Natural killer cell (primary cell): ENCODE results near the gene SLC30A2. TPM values are rescaled to one million over a fixed set of nuclear protein-coding genes. Genes with fewer than 3 reads are reported as not detected.

Experiments
- ATAC-seq, 3 donors: fragments of 150-1000 bp in 2 of 3; fragments of 200-7000 bp in 1 of 3; cut with Tn5 transposase; 1 replicate in 1 of 3; 2 replicates in 2 of 3; pipeline ENCODE4 v1.10.0; 2021; ENCODE audit warnings: mild to moderate bottlenecking in 2 of 3, moderate library complexity in 2 of 3
- DNase-seq, 2 donors: peaks; one replicate each; pipeline versions ENCODE4 v3.0.0 to v3.0.0-alpha.2; 2013 to 2021; ENCODE audit warnings: mixed read lengths in 1 of 2
- H3K27ac ChIP-seq: one replicate; pipeline ENCODE4 v1.5.1; 2013; ENCODE audit warnings: mild to moderate bottlenecking, low read length
- H3K27me3 ChIP-seq: one replicate; pipeline ENCODE4 v1.6.1; 2013; ENCODE audit warnings: low read length; ENCODE audit not compliant: control insufficient read depth, insufficient read depth
- H3K36me3 ChIP-seq: one replicate; pipeline ENCODE4 v1.6.1; 2013; ENCODE audit warnings: low read length; ENCODE audit not compliant: control insufficient read depth, insufficient read depth
- H3K4me1 ChIP-seq: one replicate; pipeline ENCODE4 v1.6.1; 2013; ENCODE audit warnings: low read length; ENCODE audit not compliant: control insufficient read depth, insufficient read depth
- H3K4me3 ChIP-seq: one replicate; pipeline ENCODE4 v1.5.1; 2013; ENCODE audit warnings: low read length
- H3K9me3 ChIP-seq: one replicate; pipeline ENCODE4 v1.6.1; 2013; ENCODE audit warnings: low read length; ENCODE audit not compliant: control insufficient read depth, insufficient read depth
- H3K27ac Mint-ChIP-seq, 2 donors: one replicate each; pipeline ENCODE4 v1.8.0; 2022; ENCODE audit warnings: mild to moderate bottlenecking in 2 of 2, mixed read lengths in 2 of 2, moderate library complexity in 1 of 2
- H3K27me3 Mint-ChIP-seq, 2 donors: one replicate each; pipeline ENCODE4 v1.8.0; 2022; ENCODE audit warnings: low read depth in 2 of 2, mixed read lengths in 2 of 2
- H3K36me3 Mint-ChIP-seq: one replicate; pipeline ENCODE4 v1.8.0; 2022; ENCODE audit warnings: mixed read lengths
- H3K4me1 Mint-ChIP-seq, 2 donors: one replicate each; pipeline ENCODE4 v1.8.0; 2022; ENCODE audit warnings: mixed read lengths in 2 of 2
- H3K4me3 Mint-ChIP-seq: one replicate; pipeline ENCODE4 v1.8.0; 2022; ENCODE audit warnings: mild to moderate bottlenecking, moderate library complexity, mixed read lengths
- H3K9me3 Mint-ChIP-seq, 2 donors: one replicate each; pipeline ENCODE4 v1.8.0; 2022; ENCODE audit warnings: mixed read lengths in 2 of 2
- CTCF ChIP-seq: fragments of 200-600 bp; IDR thresholded peaks from one replicate; pipeline ENCODE4 v1.8.0; 2022; ENCODE audit warnings: antibody characterized with exemption
- WGBS: methylation state at CpG from one replicate; pipeline ENCODE4 v1.1.7; 2013; ENCODE audit warnings: missing lambda C conversion rate; ENCODE audit not compliant: insufficient coverage; 5-methylcytosine and 5-hydroxymethylcytosine counted together
- intact Hi-C: fragments of 100-400 bp; cut with micrococcal nuclease; formaldehyde crosslinking; loops from one replicate; pipeline ENCODE4 v1.14.2; 2022
- total RNA-seq, 4 donors: library from RNA; stranded (reverse); fragments of 120-200 nt in 1 of 4; gene quantifications; one replicate each; pipeline versions ENCODE4 v1.2.3 to v1.2.4, GENCODE V29; 2013 to 2022

The SLC30A2 gene
- total RNA-seq, 3 donors from 2014 or later (not counting 1 experiment from before 2014, with no cell fraction given) = not detected

DNA sequence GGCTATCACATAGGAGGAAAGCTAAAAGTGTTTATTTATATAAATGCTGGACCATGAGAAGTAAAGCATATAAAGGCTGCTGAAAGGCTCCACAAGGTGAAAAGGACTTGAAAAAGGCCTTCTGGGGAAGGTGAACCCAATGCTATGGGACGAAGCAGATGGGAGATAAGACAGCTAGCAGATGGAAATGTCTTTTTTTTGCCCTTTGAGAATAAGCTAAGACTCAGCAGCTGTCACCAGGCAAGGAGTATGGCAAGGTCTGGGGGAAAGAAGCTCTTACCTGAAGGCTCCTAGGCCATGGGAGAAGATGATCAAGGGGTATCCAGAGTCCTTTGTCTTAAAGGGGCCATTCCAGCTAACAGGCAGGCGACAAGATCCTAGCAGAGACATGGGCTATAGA, 58.0 kb downstream of the SLC30A2 start:
- H3K36me3 Mint-ChIP-seq = peaks cover 12% of the 10 kb centered on the region
- H3K9me3 ChIP-seq = no peaks in the 10 kb centered on the region
- H3K27me3 Mint-ChIP-seq = no peaks in the 10 kb centered on the region
- peaks cover 78 to 83% of the 10 kb centered on the region in 2 donors for H3K4me1 Mint-ChIP-seq
- peak overlapping the region; percentile 89 to 98 for H3K27ac Mint-ChIP-seq
- 89% methylated on average over 2 of the region's 2 CpGs for WGBS
- H3K4me1 ChIP-seq = peaks cover 58% of the 10 kb centered on the region
- H3K9me3 Mint-ChIP-seq = no peaks in the 10 kb centered on the region
- H3K4me3 ChIP-seq = no peak overlapping the region
- no peak for TF ChIP-seq CTCF
- ATAC-seq = no peak
- H3K4me3 Mint-ChIP-seq = peak overlapping the region; percentile 97
- intact Hi-C loops = no loop called here
- peaks cover 38% of the 10 kb centered on the region for H3K36me3 ChIP-seq
- no peak for DNase-seq
- no peak overlapping the region for H3K27ac ChIP-seq
- H3K27me3 ChIP-seq = no peaks in the 10 kb centered on the region

Other genes starting within 250 kb of the SLC30A2 start
- 10 to 100 TPM in 2 of 3 donors, 1 to 10 TPM in 1; 9.7 to 16.4 (median 11.1) TPM for gene SELENON, start 245.9 kb downstream of the SLC30A2 start, total RNA-seq
- gene MTFR1L, start 226.2 kb downstream of the SLC30A2 start, total RNA-seq = 10 to 100 TPM; 33.4 to 39.0 (median 39.0) TPM
- under 1 TPM; 0.16 to 0.50 (median 0.20) TPM for gene AUNIP, start 186.7 kb downstream of the SLC30A2 start, total RNA-seq
- gene PAQR7, start 170.4 kb downstream of the SLC30A2 start, total RNA-seq = 1 to 10 TPM; 2.9 to 3.6 (median 3.0) TPM
- 10 to 100 TPM; 26.6 to 41.0 (median 35.2) TPM for gene STMN1, start 139.7 kb downstream of the SLC30A2 start, total RNA-seq
- 10 to 100 TPM; 39.0 to 95.1 (median 68.6) TPM for gene PAFAH2, start 48.1 kb downstream of the SLC30A2 start, total RNA-seq
- gene EXTL1, start 24.3 kb downstream of the SLC30A2 start, total RNA-seq = not detected
- not detected for gene TRIM63, start 21.5 kb upstream of the SLC30A2 start, total RNA-seq
- gene PDIK1L, start 65.7 kb upstream of the SLC30A2 start, total RNA-seq = 1 to 10 TPM; 3.1 to 8.2 (median 8.1) TPM
- not detected for gene FAM110D, start 113.0 kb upstream of the SLC30A2 start, total RNA-seq
- not detected for gene C1orf232, start 122.8 kb upstream of the SLC30A2 start, total RNA-seq
- gene ZNF593, start 123.8 kb upstream of the SLC30A2 start, total RNA-seq = 10 to 100 TPM in 2 of 3 donors, 1 to 10 TPM in 1; 8.6 to 17.8 (median 15.6) TPM
- not detected for gene ZNF593OS, start 125.7 kb upstream of the SLC30A2 start, total RNA-seq
- gene CNKSR1, start 131.4 kb upstream of the SLC30A2 start, total RNA-seq = 1 to 10 TPM in 2 of 3 donors, under 1 TPM in 1; 0.89 to 1.9 (median 1.0) TPM
- not detected for gene CATSPER4, start 144.5 kb upstream of the SLC30A2 start, total RNA-seq
- gene CEP85, start 188.1 kb upstream of the SLC30A2 start, total RNA-seq = 10 to 100 TPM; 13.0 to 20.4 (median 18.0) TPM
- 100 to 1,000 TPM; 396 to 488 (median 437) TPM for gene SH3BGRL3, start 234.0 kb upstream of the SLC30A2 start, total RNA-seq